Heart right ventricle (tissue), 16 donors: Measurements from ENCODE around the gene RAB3B. TPM values are rescaled to one million over a fixed set of nuclear protein-coding genes. Genes with fewer than 3 reads are reported as not detected.

Source experiments
- ATAC-seq, 8 donors: fragments of 200-7000 bp; cut with Tn5 transposase; one replicate each; pipeline ENCODE4 v1.9.1; 2020; ENCODE audit warnings: mild to moderate bottlenecking in 8 of 8, moderate library complexity in 8 of 8, moderate number of reproducible peaks in 1 of 8
- DNase-seq, 2 donors: peaks; one replicate each; pipeline ENCODE4 v3.0.0-alpha.2; 2020
- H3K27ac ChIP-seq, 10 donors: fragments of 200-600 bp; sonication (generic) in 2 of 10; one replicate each; pipeline versions ENCODE4 v1.5.0 to v1.8.0; 2020 to 2022; ENCODE audit warnings: mild to moderate bottlenecking in 3 of 10
- H3K27me3 ChIP-seq, 7 donors: fragments of 200-600 bp; one replicate each; pipeline ENCODE4 v1.8.0; 2021 to 2022; ENCODE audit warnings: mild to moderate bottlenecking in 2 of 7
- H3K36me3 ChIP-seq, 9 donors: fragments of 200-600 bp; sonication (generic) in 1 of 9; one replicate each; pipeline versions ENCODE4 v1.5.0 to v1.8.0; 2020 to 2022; ENCODE audit warnings: mild to moderate bottlenecking in 2 of 9
- H3K4me1 ChIP-seq, 9 donors: fragments of 200-600 bp; sonication (generic) in 1 of 9; one replicate each; pipeline versions ENCODE4 v1.5.0 to v1.8.0; 2020 to 2022; ENCODE audit warnings: mild to moderate bottlenecking in 4 of 9
- H3K4me3 ChIP-seq, 10 donors: fragments of 200-600 bp; sonication (generic) in 2 of 10; one replicate each; pipeline versions ENCODE4 v1.5.0 to v1.8.0; 2020 to 2022; ENCODE audit warnings: mild to moderate bottlenecking in 7 of 10, moderate library complexity in 2 of 10
- H3K9me3 ChIP-seq, 11 donors: fragments of 200-600 bp in 10 of 11; sonication (generic) in 2 of 11; one replicate each; pipeline versions ENCODE4 v1.5.0 to v1.8.0; 2013 to 2022; ENCODE audit warnings: mild to moderate bottlenecking in 2 of 11, control low read depth in 1 of 11, moderate library complexity in 1 of 11
- WGBS, 2 donors: extraction: QIAGEN DNeasy Blood & Tissue Kit; methylation state at CpG; one replicate each; pipeline ENCODE4 v1.1.7; 2013; ENCODE audit warnings: inconsistent platforms in 1 of 2; 5-methylcytosine and 5-hydroxymethylcytosine counted together
- intact Hi-C, 10 donors: fragments of 100-400 bp; cut with DNase I; formaldehyde crosslinking; loops; one replicate each; pipeline versions ENCODE4 v1.11.1 to v1.14.2; 2022
- polyA plus RNA-seq, 2 donors: library from polyadenylated mRNA; stranded (reverse); fragments of 200-250 nt; gene quantifications; one replicate each; pipeline ENCODE4 v1.2.3, GENCODE V29; 2013
- total RNA-seq, 10 donors: library from RNA; stranded (reverse); fragmentation: NEBNext Ultra II Directional in 3 of 10; extraction: Animal tissue kit (Norgen Biotek cat#: 25700) in 3 of 10; gene quantifications; one replicate each; pipeline versions ENCODE4 v1.2.1 to v1.2.4, GENCODE V29; 2021 to 2023
- TF ChIP-seq, protein P1 (sequence below), 9 donors: fragments of 200-600 bp; sonication (generic) in 2 of 9; IDR thresholded peaks; one replicate each; pipeline versions ENCODE4 v1.5.0 to v1.8.0; 2021 to 2022; ENCODE audit warnings: antibody characterized with exemption in 9 of 9, mild to moderate bottlenecking in 5 of 9, moderate library complexity in 1 of 9
- donor health status: Arrhythmogenic right ventricular cardiomyopathy.
- donor health status: ischemic (EF 13 %, LVEDD 7.1; RV severe dilation, severe dysfunction).
- donor health status: healthy with polysubstance abuse.
- donor health status: DM: no; HTN: yes; CAD: no.
- donor health status: DM: no; HTN: no; CAD: no.
- donor health status: ischemic (EF 25% LVEDD 6.9; RV normal size, moderate dysfunction).
- donor health status: ischemic (EF 25% LVEDD 5.7; RV mildly dilated, moderate dysfunction).
- donor health status: healthy.
- donor health status: DM: yes; HTN: yes; CAD: no.
- donor health status: Ischemic cardiomyopathy.
- donor health status: ischemic (EF 35%, LVEDD 5.7; RV mildly dilated, moderate dysfunction).
- donor health status: nonischemic (EF 11% LVEDD 7.7; RV severe dilation, severe dysfunction).
- donor health status: DM: yes; HTN: yes; CAD: no.
- donor health status: PGD.
- donor health status: ischemic (EF 29% LVEDD 5.4; RV normal size, mild dysfunction).
- donor health status: nonischemic (EF 23%, LVEDD 6.1; RV moderate dilation, normal function).

RAB3B gene
- total and polyA plus RNA-seq, 12 donors: 0.01 to 0.02 TPM; not detected in 10

- intact Hi-C loops: no loop called here
- 90 to 91% methylated on average over 2 of the region's 2 CpGs for WGBS, 2 donors
- TF ChIP-seq, protein P1, sequence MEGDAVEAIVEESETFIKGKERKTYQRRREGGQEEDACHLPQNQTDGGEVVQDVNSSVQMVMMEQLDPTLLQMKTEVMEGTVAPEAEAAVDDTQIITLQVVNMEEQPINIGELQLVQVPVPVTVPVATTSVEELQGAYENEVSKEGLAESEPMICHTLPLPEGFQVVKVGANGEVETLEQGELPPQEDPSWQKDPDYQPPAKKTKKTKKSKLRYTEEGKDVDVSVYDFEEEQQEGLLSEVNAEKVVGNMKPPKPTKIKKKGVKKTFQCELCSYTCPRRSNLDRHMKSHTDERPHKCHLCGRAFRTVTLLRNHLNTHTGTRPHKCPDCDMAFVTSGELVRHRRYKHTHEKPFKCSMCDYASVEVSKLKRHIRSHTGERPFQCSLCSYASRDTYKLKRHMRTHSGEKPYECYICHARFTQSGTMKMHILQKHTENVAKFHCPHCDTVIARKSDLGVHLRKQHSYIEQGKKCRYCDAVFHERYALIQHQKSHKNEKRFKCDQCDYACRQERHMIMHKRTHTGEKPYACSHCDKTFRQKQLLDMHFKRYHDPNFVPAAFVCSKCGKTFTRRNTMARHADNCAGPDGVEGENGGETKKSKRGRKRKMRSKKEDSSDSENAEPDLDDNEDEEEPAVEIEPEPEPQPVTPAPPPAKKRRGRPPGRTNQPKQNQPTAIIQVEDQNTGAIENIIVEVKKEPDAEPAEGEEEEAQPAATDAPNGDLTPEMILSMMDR (IDR thresholded peaks at IDR 0.05): no peak
Observed at GRCh38 chr1:51942281-51942680, 48.2 kb downstream of the RAB3B start.

GRCh38 chr1:51941528-51941927 is 49.0 kb downstream of the RAB3B start:
- Histone ChIP-seq H3K4me1 (no peaks in the 10 kb centered on the region), H3K4me3 (no peak overlapping the region), H3K9me3 (peaks cover 0 to 23% (median 14%) of the 10 kb centered on the region in 11 donors), H3K36me3 (no peaks in the 10 kb centered on the region), H3K27ac (no peak overlapping the region), H3K27me3 (peaks cover 0 to 5% (median 0%) of the 10 kb centered on the region in 7 donors)
- TF ChIP-seq, protein P1 (IDR thresholded peaks at IDR 0.05): no peak
- no peak for ATAC-seq
- intact Hi-C loops: no loop called here
- no peak for DNase-seq

More at GRCh38 chr1:51942281-51942680, 48.2 kb downstream of the RAB3B start:
- H3K27ac ChIP-seq: no peak overlapping the region
- no peak for DNase-seq
- peaks cover 0 to 5% (median 0%) of the 10 kb centered on the region in 7 donors for H3K27me3 ChIP-seq
- peaks cover 0 to 23% (median 14%) of the 10 kb centered on the region in 11 donors for H3K9me3 ChIP-seq
- ATAC-seq: no peak
- no peaks in the 10 kb centered on the region for H3K4me1 ChIP-seq
- no peaks in the 10 kb centered on the region for H3K36me3 ChIP-seq
- no peak overlapping the region for H3K4me3 ChIP-seq

DNA sequence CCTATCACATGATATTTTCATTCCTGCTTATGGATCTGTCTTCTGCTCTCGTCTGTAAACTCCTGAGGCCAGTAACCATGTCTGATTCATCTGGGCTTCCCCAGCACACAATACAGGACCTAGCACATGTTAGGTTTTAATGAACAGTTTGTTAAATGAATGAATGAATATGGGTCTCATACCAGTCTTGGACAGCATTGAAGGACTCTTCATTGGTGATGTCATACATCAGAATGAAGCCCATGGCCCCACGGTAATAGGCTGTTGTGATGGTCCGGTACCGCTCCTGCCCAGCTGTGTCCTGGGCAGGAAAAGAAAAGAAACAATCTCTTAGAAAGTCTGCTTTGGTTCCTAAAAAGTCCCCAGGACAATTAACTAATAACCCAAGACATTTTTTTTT is 53.4 kb downstream of the RAB3B start:
- no peak overlapping the region for H3K4me3 ChIP-seq
- WGBS, 2 donors: 90 to 94% methylated on average over 4 of the region's 4 CpGs
- TF ChIP-seq, protein P1 (IDR thresholded peaks at IDR 0.05): no peak
- peaks cover 0 to 8% (median 0%) of the 10 kb centered on the region in 7 donors for H3K27me3 ChIP-seq
- DNase-seq (no peak), ATAC-seq (no peak)
- intact Hi-C loops: no loop called here
- H3K9me3 ChIP-seq: peaks cover 0 to 19% (median 14%) of the 10 kb centered on the region in 11 donors
- no peak overlapping the region for H3K27ac ChIP-seq
- H3K36me3 ChIP-seq: no peaks in the 10 kb centered on the region
- H3K4me1 ChIP-seq: no peaks in the 10 kb centered on the region

DNA sequence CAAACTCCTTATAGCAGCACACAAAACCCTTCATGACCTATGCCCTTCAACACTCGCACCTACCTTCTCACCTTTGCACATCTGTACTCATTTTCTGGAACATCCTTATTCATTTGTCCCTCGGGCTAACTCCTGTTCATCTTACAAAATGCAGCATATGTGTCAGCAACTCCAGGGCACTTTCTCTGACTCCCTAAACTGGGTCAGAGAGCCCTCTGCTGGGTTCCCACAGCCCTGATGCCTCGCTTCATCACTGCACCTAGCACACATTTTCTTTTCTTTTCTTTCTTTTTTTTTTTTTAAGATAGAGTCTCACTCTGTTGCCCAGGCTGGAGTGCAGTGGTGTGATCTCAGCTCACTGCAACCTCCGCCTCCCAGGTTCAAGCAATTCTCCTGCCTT is 54.0 kb downstream of the RAB3B start:
- H3K36me3 ChIP-seq: no peaks in the 10 kb centered on the region
- WGBS, 2 donors: 79 to 83% methylated on average over 4 of the region's 4 CpGs

More for the DNA sequence above, 54.0 kb downstream of the RAB3B start:
- intact Hi-C loops: no loop called here
- Histone ChIP-seq H3K27ac (no peak overlapping the region), H3K9me3 (peaks cover 0 to 14% (median 9%) of the 10 kb centered on the region in 11 donors), H3K4me3 (no peak overlapping the region), H3K27me3 (peaks cover 0 to 8% (median 0%) of the 10 kb centered on the region in 7 donors), H3K4me1 (no peaks in the 10 kb centered on the region)
- ATAC-seq (no peak), DNase-seq (no peak)
- TF ChIP-seq, protein P1 (IDR thresholded peaks at IDR 0.05): no peak
